WTC11 (cell line): ENCODE results near the gene TAP2. TPM values are rescaled to one million over a fixed set of nuclear protein-coding genes. Genes with fewer than 3 reads are reported as not detected.

Experiments
- ATAC-seq: fragments of 200-7000 bp; cut with Tn5 transposase; 2 replicates; pipeline ENCODE4 v1.10.0; 2021; ENCODE audit warnings: mild to moderate bottlenecking, moderate library complexity
- CTCF ChIA-PET: fragments of 300-600 bp; sonication (Branson Sonifier 250); formaldehyde crosslinking; loops from one replicate; lab custom pipeline; 2021; ENCODE audit warnings: antibody characterized with exemption; lab: Charles Lee
- POLR2A ChIA-PET: fragments of 350-600 bp; sonication (Branson Sonifier 250); formaldehyde crosslinking; loops from one replicate; lab custom pipeline; 2021; ENCODE audit warnings: antibody characterized with exemption; lab: Charles Lee
- DNase-seq: peaks from one replicate; pipeline ENCODE4 v3.0.0; 2021; ENCODE audit warnings: low spot score
- H3K27ac Mint-ChIP-seq: 2 replicates; pipeline ENCODE4 v1.8.0; 2021; ENCODE audit warnings: mixed read lengths
- H3K27me3 Mint-ChIP-seq: 2 replicates; pipeline ENCODE4 v1.8.0; 2021; ENCODE audit warnings: low read depth, mild to moderate bottlenecking, moderate library complexity, mixed read lengths
- H3K36me3 Mint-ChIP-seq: 2 replicates; pipeline ENCODE4 v1.8.0; 2021; ENCODE audit warnings: mixed read lengths
- H3K4me1 Mint-ChIP-seq: 2 replicates; pipeline ENCODE4 v1.8.0; 2022; ENCODE audit warnings: mixed read lengths
- H3K4me3 Mint-ChIP-seq: 2 replicates; pipeline ENCODE4 v1.8.0; 2021; ENCODE audit warnings: mild to moderate bottlenecking, moderate library complexity, mixed read lengths
- H3K9me3 Mint-ChIP-seq: 2 replicates; pipeline ENCODE4 v1.8.0; 2021; ENCODE audit warnings: mixed read lengths
- CDX4 ChIP-seq: fragments of 250-450 bp; sonication (Bioruptor Pico); IDR thresholded peaks from 2 replicates; pipeline ENCODE4 v1.9.0; 2021; ENCODE audit warnings: moderate library complexity, mild to moderate bottlenecking, inconsistent platforms, borderline replicate concordance
- ETV6 ChIP-seq: sonication (generic); formaldehyde crosslinking; IDR thresholded peaks from 2 replicates; pipeline ENCODE4 v1.8.1; 2022; ENCODE audit warnings: mild to moderate bottlenecking, missing genetic modification reagents
- FOXK1 ChIP-seq: sonication (generic); formaldehyde crosslinking; IDR thresholded peaks from 2 replicates; pipeline ENCODE4 v1.8.0; 2022; ENCODE audit warnings: mild to moderate bottlenecking, moderate library complexity, missing genetic modification reagents
- GABPB1 ChIP-seq: sonication (generic); formaldehyde crosslinking; IDR thresholded peaks from 2 replicates; pipeline ENCODE4 v1.8.1; 2023; ENCODE audit warnings: mild to moderate bottlenecking, missing genetic modification reagents
- IRF2 ChIP-seq: sonication (generic); formaldehyde crosslinking; IDR thresholded peaks from 2 replicates; pipeline ENCODE4 v1.8.0; 2022; ENCODE audit warnings: low read depth, missing genetic modification reagents, borderline replicate concordance
- JAZF1 ChIP-seq: fragments of 250-450 bp; sonication (Bioruptor Pico); IDR thresholded peaks from 2 replicates; pipeline ENCODE4 v1.9.0; 2021; ENCODE audit warnings: moderate library complexity, mild to moderate bottlenecking, inconsistent platforms
- MXD4 ChIP-seq: fragments of 250-450 bp; sonication (Bioruptor Pico); IDR thresholded peaks from 2 replicates; pipeline ENCODE4 v1.8.0; 2021; ENCODE audit warnings: mild to moderate bottlenecking, moderate library complexity, borderline replicate concordance
- NFE2L1 ChIP-seq: sonication (generic); formaldehyde crosslinking; IDR thresholded peaks from 2 replicates; pipeline ENCODE4 v1.8.1; 2023; ENCODE audit warnings: missing genetic modification reagents
- OVOL2 ChIP-seq: fragments of 250-450 bp; sonication (Bioruptor Pico); IDR thresholded peaks from 2 replicates; pipeline ENCODE4 v1.9.0; 2021; ENCODE audit warnings: mild to moderate bottlenecking, borderline replicate concordance
- PRDM15 ChIP-seq: sonication (generic); formaldehyde crosslinking; IDR thresholded peaks from 2 replicates; pipeline ENCODE4 v1.8.0; 2022; ENCODE audit warnings: missing genetic modification reagents
- PRRX2 ChIP-seq: fragments of 250-450 bp; sonication (Bioruptor Pico); IDR thresholded peaks from 2 replicates; pipeline ENCODE4 v1.8.0; 2021; ENCODE audit warnings: mild to moderate bottlenecking
- ZBTB43 ChIP-seq: sonication (generic); formaldehyde crosslinking; IDR thresholded peaks from 2 replicates; pipeline ENCODE4 v1.8.1; 2023; ENCODE audit warnings: mild to moderate bottlenecking, missing genetic modification reagents
- ZNF532 ChIP-seq: fragments of 250-450 bp; sonication (Bioruptor Pico); IDR thresholded peaks from 2 replicates; pipeline ENCODE4 v1.9.0; 2021; ENCODE audit warnings: mild to moderate bottlenecking, borderline replicate concordance
- total RNA-seq: library from RNA; stranded (reverse); gene quantifications from 3 replicates; pipeline ENCODE4 v1.2.3, GENCODE V29; 2021
- TF ChIP-seq, protein P1 (sequence below): sonication (generic); formaldehyde crosslinking; IDR thresholded peaks from 2 replicates; pipeline ENCODE4 v1.8.1; 2023; ENCODE audit warnings: mild to moderate bottlenecking, missing genetic modification reagents, moderate library complexity
- TF ChIP-seq, protein P2 (sequence below): sonication (generic); formaldehyde crosslinking; IDR thresholded peaks from 2 replicates; pipeline ENCODE4 v1.8.1; 2023; ENCODE audit warnings: mild to moderate bottlenecking, missing genetic modification reagents, moderate library complexity

The TAP2 gene
- total RNA-seq, 1 experiment from 2014 or later = 23.0 TPM

DNA sequence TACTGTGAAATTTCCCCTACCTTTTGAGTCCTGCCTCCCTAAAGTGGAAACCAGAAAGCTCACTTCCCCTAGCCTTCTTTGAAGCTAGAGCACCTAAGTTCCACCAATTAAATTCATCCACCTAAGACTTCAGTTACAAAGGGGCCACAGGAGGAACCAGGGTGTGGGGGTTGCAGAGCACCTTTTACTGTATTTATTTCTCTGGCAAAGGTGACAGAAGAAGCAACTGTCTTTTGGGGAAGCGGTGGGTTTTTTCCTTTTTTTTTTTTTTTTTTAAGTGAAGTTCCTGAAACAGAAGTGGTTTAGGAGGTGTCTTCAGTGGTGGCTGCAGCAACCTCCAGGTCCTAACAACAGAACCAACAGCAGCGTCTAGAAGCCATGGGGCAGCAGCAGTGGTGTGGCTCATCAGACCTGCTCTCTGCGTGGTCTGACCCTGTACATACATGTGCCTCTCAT lies 28.5 kb upstream of the TAP2 start:
- ChIA-PET POLR2A (interaction anchor here (1.1 kb wide), 1 partner anchor 29 kb away, joined by 3 read pairs; the partner anchor contains the start of gene TAP2), CTCF (interaction anchor here (0.6 to 9.2 kb wide), 15 partner anchors 10 to 819 kb away, joined by 3 to 243 read pairs (median 12); partner anchors contain the start of genes HLA-DMA, PSMB9, TAP1 and TAP2)
- H3K27ac Mint-ChIP-seq = no peak overlapping the region
- no peaks in the 10 kb centered on the region for H3K36me3 Mint-ChIP-seq
- H3K9me3 Mint-ChIP-seq = no peaks in the 10 kb centered on the region
- H3K4me3 Mint-ChIP-seq = no peak overlapping the region
- H3K4me1 Mint-ChIP-seq = no peaks in the 10 kb centered on the region
- ATAC-seq (no peak; the same call in 1 of the 2 replicates), DNase-seq (no peak)
- H3K27me3 Mint-ChIP-seq = peaks cover 16% of the 10 kb centered on the region
- TF ChIP-seq, protein P1, sequence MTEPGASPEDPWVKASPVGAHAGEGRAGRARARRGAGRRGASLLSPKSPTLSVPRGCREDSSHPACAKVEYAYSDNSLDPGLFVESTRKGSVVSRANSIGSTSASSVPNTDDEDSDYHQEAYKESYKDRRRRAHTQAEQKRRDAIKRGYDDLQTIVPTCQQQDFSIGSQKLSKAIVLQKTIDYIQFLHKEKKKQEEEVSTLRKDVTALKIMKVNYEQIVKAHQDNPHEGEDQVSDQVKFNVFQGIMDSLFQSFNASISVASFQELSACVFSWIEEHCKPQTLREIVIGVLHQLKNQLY (CRISPR knock-in tag) = no peak
- no peak for TF ChIP-seq ETV6 (CRISPR knock-in tag)
- no peak for TF ChIP-seq NFE2L1 (CRISPR knock-in tag)
- TF ChIP-seq MXD4 (CRISPR knock-in tag) = no peak
- TF ChIP-seq CDX4 (CRISPR knock-in tag) = no peak
- TF ChIP-seq, protein P2, sequence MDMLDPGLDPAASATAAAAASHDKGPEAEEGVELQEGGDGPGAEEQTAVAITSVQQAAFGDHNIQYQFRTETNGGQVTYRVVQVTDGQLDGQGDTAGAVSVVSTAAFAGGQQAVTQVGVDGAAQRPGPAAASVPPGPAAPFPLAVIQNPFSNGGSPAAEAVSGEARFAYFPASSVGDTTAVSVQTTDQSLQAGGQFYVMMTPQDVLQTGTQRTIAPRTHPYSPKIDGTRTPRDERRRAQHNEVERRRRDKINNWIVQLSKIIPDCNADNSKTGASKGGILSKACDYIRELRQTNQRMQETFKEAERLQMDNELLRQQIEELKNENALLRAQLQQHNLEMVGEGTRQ (CRISPR knock-in tag) = no peak
- TF ChIP-seq IRF2 (CRISPR knock-in tag) = no peak
- no peak for TF ChIP-seq JAZF1

GRCh38 chr6:32865724-32866443 lies 27.3 kb upstream of the TAP2 start:
- H3K27ac Mint-ChIP-seq = no peak overlapping the region
- peaks cover 16% of the 10 kb centered on the region for H3K27me3 Mint-ChIP-seq
- H3K9me3 Mint-ChIP-seq = no peaks in the 10 kb centered on the region
- ChIA-PET CTCF (interaction anchor here (1.4 to 9.2 kb wide), 2 partner anchors 27 to 119 kb away, joined by 3 to 243 read pairs; partner anchors contain the start of gene TAP2), POLR2A (no interaction called here)
- DNase-seq = no peak
- H3K4me3 Mint-ChIP-seq = no peak overlapping the region
- TF ChIP-seq, protein P2 (CRISPR knock-in tag) = no peak
- no peak for TF ChIP-seq IRF2 (CRISPR knock-in tag)
- TF ChIP-seq GABPB1 (CRISPR knock-in tag) = no peak
- TF ChIP-seq ZBTB43 = no peak
- TF ChIP-seq OVOL2 (CRISPR knock-in tag) = no peak
- ATAC-seq = no peak
- no peaks in the 10 kb centered on the region for H3K36me3 Mint-ChIP-seq
- H3K4me1 Mint-ChIP-seq = peaks cover 6% of the 10 kb centered on the region

- ATAC-seq = no peak
- ChIA-PET POLR2A (no interaction called here), CTCF (interaction anchor here (0.9 kb wide), 1 partner anchor 91 kb away, joined by 3 read pairs; no protein-coding TSS in a partner anchor)
- peaks cover 21% of the 10 kb centered on the region for H3K27me3 Mint-ChIP-seq
- no peak overlapping the region for H3K4me3 Mint-ChIP-seq
- no peaks in the 10 kb centered on the region for H3K9me3 Mint-ChIP-seq
- H3K36me3 Mint-ChIP-seq = no peaks in the 10 kb centered on the region
- H3K4me1 Mint-ChIP-seq = peaks cover 10% of the 10 kb centered on the region
- H3K27ac Mint-ChIP-seq = no peak overlapping the region
- no peak for DNase-seq
- TF ChIP-seq PRRX2 (no peak), PRDM15 (CRISPR knock-in tag) (no peak), ZNF532 (CRISPR knock-in tag) (no peak), FOXK1 (CRISPR knock-in tag) (no peak)
- TF ChIP-seq, protein P1 (CRISPR knock-in tag) = no peak
Observed at GRCh38 chr6:32862725-32863124, 24.2 kb upstream of the TAP2 start.
